NCI-H345 (cell line): Measurements from ENCODE around the gene PRICKLE1.

ENCODE experiments used
- DNase-seq: peaks from one replicate; lab custom pipeline; 2025; lab: John Stamatoyannopoulos, UW

PRICKLE1 gene

GRCh38 chr12:42492267-42492666 is 97.3 kb downstream of the PRICKLE1 start:
- no peak for DNase-seq

- no peak for DNase-seq
Measured at GRCh38 chr12:42490261-42490842, 99.2 kb downstream of the PRICKLE1 start.

GRCh38 chr12:42486407-42486806 is 103.1 kb downstream of the PRICKLE1 start:
- no peak for DNase-seq

GRCh38 chr12:42485823-42486222 is 103.7 kb downstream of the PRICKLE1 start:
- no peak for DNase-seq

GRCh38 chr12:42484996-42485395 is 104.5 kb downstream of the PRICKLE1 start:
- DNase-seq, result no peak

- DNase-seq, result no peak
Measured at GRCh38 chr12:42483521-42483790, 106.1 kb downstream of the PRICKLE1 start.

GRCh38 chr12:42482748-42483520 is 106.6 kb downstream of the PRICKLE1 start:
- no peak for DNase-seq

- no peak for DNase-seq
Measured at GRCh38 chr12:42482041-42482747, 107.4 kb downstream of the PRICKLE1 start.

- DNase-seq, result no peak
Measured at GRCh38 chr12:42481368-42481767, 108.2 kb downstream of the PRICKLE1 start.

- DNase-seq, result no peak
Measured at GRCh38 chr12:42477941-42478340, 111.6 kb downstream of the PRICKLE1 start.

GRCh38 chr12:42475106-42475505 is 114.4 kb downstream of the PRICKLE1 start:
- no peak for DNase-seq

GRCh38 chr12:42474391-42474790 is 115.2 kb downstream of the PRICKLE1 start:
- no peak for DNase-seq

- DNase-seq, result no peak
Measured at GRCh38 chr12:42473561-42473960, 116.0 kb downstream of the PRICKLE1 start.

- no peak for DNase-seq
Measured at GRCh38 chr12:42473130-42473529, 116.4 kb downstream of the PRICKLE1 start.

- DNase-seq, result no peak
Measured at GRCh38 chr12:42472376-42472775, 117.2 kb downstream of the PRICKLE1 start.

- DNase-seq, result no peak
Measured at GRCh38 chr12:42469355-42470175, 120.0 kb downstream of the PRICKLE1 start.

GRCh38 chr12:42468921-42469320 is 120.6 kb downstream of the PRICKLE1 start:
- no peak for DNase-seq

- no peak for DNase-seq
Measured at GRCh38 chr12:42468341-42468821, 121.2 kb downstream of the PRICKLE1 start.

GRCh38 chr12:42463671-42464070 is 125.9 kb downstream of the PRICKLE1 start:
- DNase-seq, result no peak

GRCh38 chr12:42462486-42462885 is 127.1 kb downstream of the PRICKLE1 start:
- no peak for DNase-seq

GRCh38 chr12:42459336-42459847 is 130.2 kb downstream of the PRICKLE1 start:
- no peak for DNase-seq

GRCh38 chr12:42458575-42458974 is 131.0 kb downstream of the PRICKLE1 start:
- no peak for DNase-seq
